Smooth muscle cell (in vitro differentiated cells): Measurements from ENCODE around the gene SLC9A9. TPM values are rescaled to one million over a fixed set of nuclear protein-coding genes. Genes with fewer than 3 reads are reported as not detected.

Experiments
- DNase-seq: peaks from one replicate; lab custom pipeline; 2025; ENCODE audit not compliant: unreplicated experiment; lab: John Stamatoyannopoulos, UW
- H2AFZ ChIP-seq: fragments of 200-600 bp; sonication (generic); 2 replicates; pipeline ENCODE4 v1.6.0; 2016; ENCODE audit warnings: antibody characterized with exemption, low read depth, mild to moderate bottlenecking
- H3F3A ChIP-seq: fragments of 200-600 bp; sonication (generic); 2 replicates; pipeline ENCODE4 v1.6.0; 2017; ENCODE audit warnings: antibody characterized with exemption, low read depth
- H3K27ac ChIP-seq: fragments of 200-600 bp; sonication (generic); 2 replicates; pipeline ENCODE4 v1.5.1; 2016; ENCODE audit warnings: low read depth, mild to moderate bottlenecking
- H3K27me3 ChIP-seq: fragments of 200-600 bp; sonication (generic); 2 replicates; pipeline ENCODE4 v1.6.1; 2016; ENCODE audit warnings: low read depth, mild to moderate bottlenecking
- H3K36me3 ChIP-seq: fragments of 200-600 bp; sonication (generic); 2 replicates; pipeline ENCODE4 v1.5.1; 2016; ENCODE audit warnings: low read depth
- H3K4me1 ChIP-seq: fragments of 200-600 bp; sonication (generic); 2 replicates; pipeline ENCODE4 v1.5.1; 2016; ENCODE audit warnings: low read depth
- H3K4me2 ChIP-seq: fragments of 200-600 bp; sonication (generic); 2 replicates; pipeline ENCODE4 v1.6.0; 2016; ENCODE audit warnings: mild to moderate bottlenecking
- H3K4me3 ChIP-seq: fragments of 200-600 bp; sonication (generic); 2 replicates; pipeline ENCODE4 v1.5.1; 2016; ENCODE audit warnings: mild to moderate bottlenecking
- H3K79me2 ChIP-seq: fragments of 200-600 bp; sonication (generic); 2 replicates; pipeline ENCODE4 v1.6.0; 2016; ENCODE audit warnings: low read depth, mild to moderate bottlenecking
- H3K9ac ChIP-seq: fragments of 200-600 bp; sonication (generic); 2 replicates; pipeline ENCODE4 v1.6.0; 2016; ENCODE audit warnings: low read depth
- H3K9me3 ChIP-seq: fragments of 200-600 bp; sonication (generic); replicated peaks from 2 replicates; pipeline ENCODE4 v1.5.1; 2016; ENCODE audit warnings: low read depth
- H4K20me1 ChIP-seq: fragments of 200-600 bp; sonication (generic); 2 replicates; pipeline ENCODE4 v1.6.0; 2016; ENCODE audit warnings: low read depth
- CTCF ChIP-seq: fragments of 200-600 bp; sonication (generic); IDR thresholded peaks from 2 replicates; pipeline ENCODE4 v1.5.1; 2017; ENCODE audit warnings: borderline replicate concordance, mild to moderate bottlenecking, antibody characterized with exemption; ENCODE audit not compliant: insufficient read depth, poor library complexity, severe bottlenecking
- WGBS: methylation state at CpG from one replicate; pipeline ENCODE4 v1.1.7; 2016; ENCODE audit warnings: low lambda C conversion rate; 5-methylcytosine and 5-hydroxymethylcytosine counted together
- polyA plus RNA-seq: library from polyadenylated mRNA; unstranded; fragments of >200 nt; fragmentation: Nextera tagmentation; extraction: Ambion mirVana; gene quantifications from 2 replicates; pipeline ENCODE4 v1.2.1, GENCODE V29; 2016
- total RNA-seq: library from RNA; depleted of rRNA; stranded (reverse); fragments of >200 nt; gene quantifications from 2 replicates; pipeline ENCODE4 v1.2.3, GENCODE V29; 2014

SLC9A9 gene
- total and polyA plus RNA-seq, 2 experiments from 2014 or later = 4.0 to 8.9 TPM

- Histone ChIP-seq H3F3A (no peaks in the 10 kb centered on the region), H2AFZ (no peak overlapping the region), H3K9ac (no peak overlapping the region), H3K4me1 (peaks cover 6% of the 10 kb centered on the region), H3K36me3 (no peaks in the 10 kb centered on the region), H3K4me3 (no peak overlapping the region), H3K27me3 (no peaks in the 10 kb centered on the region), H3K79me2 (no peaks in the 10 kb centered on the region), H3K4me2 (no peak overlapping the region), H3K27ac (no peak overlapping the region), H4K20me1 (no peaks in the 10 kb centered on the region), H3K9me3 (no peaks in the 10 kb centered on the region)
- WGBS = 66% methylated on average over 2 of the region's 2 CpGs
- no peak for DNase-seq
- no peak for TF ChIP-seq CTCF
These were observed 496.9 kb downstream of the SLC9A9 start for GRCh38 chr3:143351354-143351753.

GRCh38 chr3:143349455-143349854 lies 498.8 kb downstream of the SLC9A9 start:
- 96% methylated on average over 2 of the region's 2 CpGs for WGBS
- no peak for DNase-seq
- Histone ChIP-seq H2AFZ (no peak overlapping the region), H3K9ac (no peak overlapping the region), H4K20me1 (no peaks in the 10 kb centered on the region), H3K4me3 (no peak overlapping the region), H3F3A (no peaks in the 10 kb centered on the region), H3K9me3 (no peaks in the 10 kb centered on the region), H3K27me3 (no peaks in the 10 kb centered on the region), H3K27ac (no peak overlapping the region), H3K36me3 (no peaks in the 10 kb centered on the region), H3K4me2 (no peak overlapping the region), H3K4me1 (peaks cover 6% of the 10 kb centered on the region), H3K79me2 (no peaks in the 10 kb centered on the region)
- TF ChIP-seq CTCF = no peak

- H3K9ac ChIP-seq = no peak overlapping the region
- peaks cover 6% of the 10 kb centered on the region for H3K4me1 ChIP-seq
- H3K36me3 ChIP-seq = no peaks in the 10 kb centered on the region
- H3K79me2 ChIP-seq = no peaks in the 10 kb centered on the region
- H4K20me1 ChIP-seq = no peaks in the 10 kb centered on the region
- no peak overlapping the region for H2AFZ ChIP-seq
- WGBS = 80% methylated on average over 5 of the region's 5 CpGs
- no peaks in the 10 kb centered on the region for H3K9me3 ChIP-seq
- H3K27ac ChIP-seq = no peak overlapping the region
- no peak overlapping the region for H3K4me2 ChIP-seq
- no peaks in the 10 kb centered on the region for H3K27me3 ChIP-seq
- H3K4me3 ChIP-seq = no peak overlapping the region
- no peaks in the 10 kb centered on the region for H3F3A ChIP-seq
- TF ChIP-seq CTCF = no peak
- DNase-seq = no peak
These were observed 499.6 kb downstream of the SLC9A9 start for GRCh38 chr3:143348486-143349327.
